OCI-LY1 (cell line): Measurements from ENCODE around the gene ARID3B.

ENCODE experiments used
- CTCF ChIP-seq: fragments of 200-600 bp; sonication (generic), shearing (Covaris generic); IDR thresholded peaks from 2 replicates; pipeline ENCODE4 v1.5.1; 2017; ENCODE audit warnings: mild to moderate bottlenecking, antibody characterized with exemption, low read length, moderate library complexity, mixed read lengths
- EZH2 ChIP-seq: fragments of 200-600 bp; sonication (generic), shearing (Covaris generic); IDR thresholded peaks from 2 replicates; pipeline ENCODE4 v1.8.0; 2017; ENCODE audit warnings: borderline replicate concordance, mixed run types, mild to moderate bottlenecking, antibody characterized with exemption, low read length, moderate library complexity, mixed read lengths

GRCh38 chr15:74511583-74511982, 29.4 kb upstream of the ARID3B start:
- no peak for TF ChIP-seq CTCF
- no peak for TF ChIP-seq EZH2
